ENCODE results near the gene C10orf90.
A peak's percentile ranks its signal among the peaks of the same experiment; 100 is the strongest.

The C10orf90 gene

DNA sequence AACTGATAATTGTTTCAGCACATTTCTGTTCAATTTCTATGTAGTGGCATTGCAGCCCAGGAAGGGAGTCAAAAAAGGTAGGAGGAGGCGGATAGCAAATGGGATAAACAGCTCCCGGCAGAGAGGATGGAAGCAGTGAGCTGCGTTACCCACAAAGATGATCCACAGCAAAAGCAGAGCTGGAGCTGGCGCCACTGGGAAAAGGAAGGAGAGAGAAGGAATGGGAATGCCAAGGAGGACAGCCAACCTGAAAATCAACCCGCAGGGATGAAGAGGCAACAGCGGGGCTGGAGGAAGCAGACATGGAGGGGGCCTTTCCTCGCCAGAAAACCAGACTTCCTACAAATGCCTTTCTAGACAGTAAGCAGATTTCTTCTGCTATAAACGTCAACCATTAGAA, 199.5 kb downstream of the C10orf90 start:
- TF ChIP-seq, protein P1, sequence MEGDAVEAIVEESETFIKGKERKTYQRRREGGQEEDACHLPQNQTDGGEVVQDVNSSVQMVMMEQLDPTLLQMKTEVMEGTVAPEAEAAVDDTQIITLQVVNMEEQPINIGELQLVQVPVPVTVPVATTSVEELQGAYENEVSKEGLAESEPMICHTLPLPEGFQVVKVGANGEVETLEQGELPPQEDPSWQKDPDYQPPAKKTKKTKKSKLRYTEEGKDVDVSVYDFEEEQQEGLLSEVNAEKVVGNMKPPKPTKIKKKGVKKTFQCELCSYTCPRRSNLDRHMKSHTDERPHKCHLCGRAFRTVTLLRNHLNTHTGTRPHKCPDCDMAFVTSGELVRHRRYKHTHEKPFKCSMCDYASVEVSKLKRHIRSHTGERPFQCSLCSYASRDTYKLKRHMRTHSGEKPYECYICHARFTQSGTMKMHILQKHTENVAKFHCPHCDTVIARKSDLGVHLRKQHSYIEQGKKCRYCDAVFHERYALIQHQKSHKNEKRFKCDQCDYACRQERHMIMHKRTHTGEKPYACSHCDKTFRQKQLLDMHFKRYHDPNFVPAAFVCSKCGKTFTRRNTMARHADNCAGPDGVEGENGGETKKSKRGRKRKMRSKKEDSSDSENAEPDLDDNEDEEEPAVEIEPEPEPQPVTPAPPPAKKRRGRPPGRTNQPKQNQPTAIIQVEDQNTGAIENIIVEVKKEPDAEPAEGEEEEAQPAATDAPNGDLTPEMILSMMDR (IDR thresholded peaks at IDR 0.05; ENCODE audit: low read depth, low read length, missing control alignments): no peak
- H3K4me3 ChIP-seq (replicated peaks; ENCODE audit: low read depth, low read length): no peak overlapping the region
- DNase-seq (ENCODE audit: extremely low read depth, low read depth): no peak

DNA sequence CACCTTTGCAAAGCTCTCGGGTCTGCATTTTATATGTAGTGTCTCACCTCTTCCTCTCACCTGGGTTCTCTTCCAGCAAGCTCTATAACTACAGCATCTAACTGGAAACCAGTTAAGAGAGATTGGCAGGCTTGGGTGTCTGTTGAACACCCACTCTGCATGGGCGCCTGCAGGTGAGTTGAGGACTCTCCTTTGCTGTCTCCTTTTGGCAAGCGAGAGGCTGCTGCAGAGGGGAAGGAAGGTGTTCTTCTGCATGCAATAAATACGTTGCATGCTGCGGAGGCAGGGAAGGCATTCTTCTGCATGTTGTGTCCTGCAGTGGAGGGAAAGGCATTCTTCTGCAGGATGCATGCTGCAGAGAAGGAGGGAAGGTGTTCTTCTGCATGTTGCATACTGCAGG, 200.8 kb downstream of the C10orf90 start:
- TF ChIP-seq, protein P1 (IDR thresholded peaks at IDR 0.05; ENCODE audit: low read depth, low read length, missing control alignments): no peak
- DNase-seq (ENCODE audit: extremely low read depth, low read depth): no peak
- no peak overlapping the region for H3K4me3 ChIP-seq (replicated peaks; ENCODE audit: low read depth, low read length)

DNA sequence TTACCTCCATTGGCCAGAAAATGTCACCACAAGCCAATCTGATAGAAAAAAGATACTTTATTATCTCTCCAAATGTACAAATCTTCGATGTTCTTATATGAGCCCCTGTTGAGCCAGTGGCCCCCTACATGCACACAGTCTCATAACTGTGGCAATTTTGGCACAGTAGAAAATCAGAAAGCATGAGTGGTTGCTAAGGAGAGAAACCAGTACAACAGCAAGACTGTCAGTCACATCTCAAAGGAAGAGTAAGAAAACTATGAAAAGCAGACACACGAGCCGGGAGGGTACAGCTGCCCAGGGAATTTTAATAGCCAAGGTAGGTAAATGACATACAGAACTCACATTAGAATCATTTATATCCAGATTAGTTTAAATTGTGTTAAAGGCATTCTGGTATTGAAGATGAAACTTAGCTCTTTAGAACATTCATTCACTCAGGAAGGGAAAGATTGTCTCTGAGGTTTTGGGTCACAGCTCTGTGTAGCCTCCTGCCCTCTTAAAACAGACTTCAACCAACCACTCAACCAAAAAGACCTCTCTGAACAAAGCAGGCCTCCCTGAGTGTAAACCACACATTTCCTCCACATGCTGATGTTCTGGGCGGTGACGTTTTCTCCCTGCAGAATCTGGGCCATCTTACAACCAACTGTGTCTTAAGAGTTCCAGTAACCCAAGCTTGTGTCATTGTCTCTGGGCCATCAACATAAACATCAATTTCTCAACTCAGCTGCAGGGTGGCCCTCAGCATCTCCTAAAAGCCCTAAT, 201.4 kb downstream of the C10orf90 start:
- peak; percentile 17 for DNase-seq (ENCODE audit: extremely low read depth, low read depth)
- TF ChIP-seq, protein P1 (IDR thresholded peaks at IDR 0.05; ENCODE audit: low read depth, low read length, missing control alignments): no peak
- H3K4me3 ChIP-seq (replicated peaks; ENCODE audit: low read depth, low read length): no peak overlapping the region

DNA sequence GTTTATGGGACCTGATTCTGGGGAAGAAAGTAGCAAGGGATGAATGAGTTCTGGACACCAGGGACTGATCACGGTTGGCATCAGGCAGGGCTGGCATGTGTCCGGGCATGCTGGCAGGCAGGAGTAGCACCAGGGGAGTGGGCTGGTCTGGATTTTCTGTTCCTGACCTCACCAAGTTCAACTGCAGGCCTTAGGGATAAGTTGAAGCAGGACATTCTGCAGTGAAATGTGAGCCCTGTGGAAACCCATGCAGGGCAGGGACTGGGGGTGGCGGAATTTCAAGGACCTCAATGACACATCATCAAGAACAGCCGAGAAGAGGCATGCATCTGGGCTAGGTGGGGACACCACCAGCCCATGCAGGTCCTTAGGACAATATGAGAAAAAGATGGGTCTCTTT, 202.0 kb downstream of the C10orf90 start:
- TF ChIP-seq, protein P1 (IDR thresholded peaks at IDR 0.05; ENCODE audit: low read depth, low read length, missing control alignments): no peak
- no peak overlapping the region for H3K4me3 ChIP-seq (replicated peaks; ENCODE audit: low read depth, low read length)
- DNase-seq (ENCODE audit: extremely low read depth, low read depth): no peak

DNA sequence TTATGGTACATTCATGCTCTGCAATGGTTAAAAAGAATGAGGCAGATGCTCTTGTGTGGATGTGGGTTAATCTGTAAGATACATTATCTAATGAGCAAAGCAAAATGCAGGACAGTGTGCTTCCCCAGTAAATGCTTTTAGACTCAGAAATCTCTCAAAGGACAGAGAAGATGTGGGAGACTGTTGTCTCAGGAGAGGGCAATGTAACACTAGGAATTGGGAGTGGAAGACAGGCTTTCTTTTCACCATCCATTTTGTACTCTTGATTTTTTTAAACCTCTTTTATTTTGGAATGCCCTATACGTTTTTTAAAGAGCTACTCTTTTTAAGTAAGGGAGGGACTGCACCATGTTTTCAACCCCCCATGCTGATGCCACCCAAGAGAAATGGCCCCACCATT, 204.7 kb downstream of the C10orf90 start:
- H3K4me3 ChIP-seq (replicated peaks; ENCODE audit: low read depth, low read length): no peak overlapping the region
- TF ChIP-seq, protein P1 (IDR thresholded peaks at IDR 0.05; ENCODE audit: low read depth, low read length, missing control alignments): no peak
- DNase-seq (ENCODE audit: extremely low read depth, low read depth): no peak

- H3K4me3 ChIP-seq (replicated peaks; ENCODE audit: low read depth, low read length): no peak overlapping the region
- TF ChIP-seq, protein P1 (IDR thresholded peaks at IDR 0.05; ENCODE audit: low read depth, low read length, missing control alignments): no peak
- DNase-seq (ENCODE audit: extremely low read depth, low read depth): no peak
Observed at GRCh38 chr10:126463286-126463685, 207.2 kb downstream of the C10orf90 start.
